GM12872 (cell line): ENCODE measurements around the gene ATAD3C.

Experiments used
- CTCF ChIP-seq: IDR thresholded peaks from 3 replicates; pipeline ENCODE4 v1.5.1; 2011; ENCODE audit warnings: low read depth, mild to moderate bottlenecking, low read length, moderate library complexity; ENCODE audit not compliant: insufficient read depth

ATAD3C gene

GRCh38 chr1:1423245-1423597 lies 26.3 kb upstream of the ATAD3C start:
- TF ChIP-seq CTCF = no peak

- TF ChIP-seq CTCF = no peak
Measured at GRCh38 chr1:1424707-1425106, 24.8 kb upstream of the ATAD3C start.

GRCh38 chr1:1425426-1425752 lies 24.1 kb upstream of the ATAD3C start:
- no peak for TF ChIP-seq CTCF

GRCh38 chr1:1425753-1426495 lies 23.6 kb upstream of the ATAD3C start:
- TF ChIP-seq CTCF = no peak

- no peak for TF ChIP-seq CTCF
Measured at GRCh38 chr1:1426496-1427105, 22.9 kb upstream of the ATAD3C start.

GRCh38 chr1:1427106-1427819 lies 22.2 kb upstream of the ATAD3C start:
- no peak for TF ChIP-seq CTCF

- TF ChIP-seq CTCF = no peak
Measured at GRCh38 chr1:1427820-1428148, 21.7 kb upstream of the ATAD3C start.
